DMS79 treated with DMSO at 0.1 percent for 48 hours (cell line): ENCODE results near the gene METTL22.

ENCODE experiments used
- DNase-seq: peaks from one replicate; lab custom pipeline; 2025; lab: John Stamatoyannopoulos, UW

The METTL22 gene

DNA sequence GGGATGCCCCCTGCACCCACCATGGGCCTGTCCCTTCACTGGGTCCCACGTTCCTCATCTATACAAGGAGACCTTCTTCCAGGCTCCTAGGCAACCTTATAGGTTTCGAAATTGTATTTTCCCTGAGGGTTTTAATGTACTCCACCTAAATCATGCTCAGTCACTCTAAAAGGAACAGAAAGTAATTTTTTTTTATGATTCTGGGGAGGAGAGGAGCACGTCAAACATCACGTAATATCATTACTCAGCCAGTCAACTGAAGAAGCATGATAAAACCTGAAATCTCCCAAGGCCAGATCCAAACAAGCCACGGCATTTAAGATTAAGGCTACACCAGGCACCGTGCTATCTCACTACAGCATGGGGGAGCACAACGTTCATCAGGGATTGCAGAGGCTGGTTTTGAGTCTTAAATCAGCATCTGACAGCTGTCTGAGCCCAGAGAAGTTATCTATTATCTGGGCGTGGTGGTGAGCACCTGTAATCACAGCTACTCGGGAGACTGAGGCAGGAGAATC lies 27.3 kb upstream of the METTL22 start:
- no peak for DNase-seq

DNA sequence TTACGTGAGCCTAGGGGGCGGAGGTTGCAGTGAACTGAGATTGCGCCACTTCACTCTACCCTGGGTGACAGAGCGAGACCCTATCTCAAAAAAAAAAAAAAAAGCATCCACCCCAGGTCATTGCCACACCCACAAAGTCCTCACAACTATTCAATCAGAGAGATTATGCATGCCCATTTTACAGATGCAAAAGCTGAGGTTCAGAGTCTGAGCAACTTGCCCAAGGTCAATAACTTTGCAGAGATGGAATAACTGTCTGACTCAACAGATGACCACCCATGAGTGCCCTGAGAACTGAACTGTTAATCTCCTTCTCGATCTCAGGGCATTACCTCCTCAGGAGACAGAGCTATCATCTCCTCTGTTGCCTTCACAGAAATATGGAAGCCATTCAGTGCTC lies 25.7 kb upstream of the METTL22 start:
- DNase-seq, result no peak

DNA sequence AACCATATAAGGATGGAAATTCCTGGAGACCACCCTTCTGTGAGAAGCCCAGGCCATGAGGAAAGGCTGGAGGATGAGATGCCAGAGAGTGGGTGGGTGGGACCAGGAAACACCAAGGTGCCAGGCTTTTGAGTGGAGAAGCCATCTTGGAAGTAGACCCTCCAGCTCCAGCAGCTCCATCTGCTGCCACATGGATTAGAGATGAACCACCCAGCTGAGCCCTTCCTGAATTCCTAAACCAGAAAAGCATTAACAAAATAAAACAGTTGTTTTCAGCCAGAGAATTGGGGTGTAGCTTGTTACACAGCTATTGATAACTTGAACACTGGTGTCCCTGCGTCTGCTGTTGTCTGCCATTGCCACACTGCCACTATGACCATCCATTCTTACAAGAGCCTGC lies 24.9 kb upstream of the METTL22 start:
- DNase-seq, result no peak

DNA sequence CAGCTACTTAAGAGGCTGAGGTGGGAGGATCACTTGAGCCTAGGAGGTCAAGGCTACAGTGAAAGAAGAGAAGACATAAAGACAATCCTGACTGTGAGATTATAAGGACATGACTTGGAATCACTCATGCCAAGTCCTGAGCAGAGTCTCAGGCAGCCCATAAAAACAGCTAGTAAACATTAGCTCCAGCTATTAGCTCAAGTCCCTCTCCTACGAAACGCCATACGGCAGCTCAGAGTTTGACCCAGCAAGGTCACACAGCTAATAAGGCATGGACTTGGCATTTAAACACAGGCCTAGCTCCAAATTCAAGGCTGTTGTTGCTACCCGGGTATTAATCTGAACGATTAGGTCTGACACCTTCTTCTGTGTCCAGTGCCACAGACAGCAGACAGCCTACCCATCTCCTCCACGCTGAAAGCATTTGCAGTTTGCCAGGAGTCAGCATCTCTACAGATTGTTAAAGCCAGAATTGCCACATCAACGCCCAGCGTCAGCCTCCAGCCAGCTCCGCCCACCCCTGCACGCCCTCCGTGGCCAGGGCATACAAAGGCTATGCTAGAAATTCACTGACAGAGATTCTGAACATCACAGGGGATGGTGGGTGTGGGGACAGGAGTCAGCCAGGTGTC lies 21.2 kb upstream of the METTL22 start:
- no peak for DNase-seq

DNA sequence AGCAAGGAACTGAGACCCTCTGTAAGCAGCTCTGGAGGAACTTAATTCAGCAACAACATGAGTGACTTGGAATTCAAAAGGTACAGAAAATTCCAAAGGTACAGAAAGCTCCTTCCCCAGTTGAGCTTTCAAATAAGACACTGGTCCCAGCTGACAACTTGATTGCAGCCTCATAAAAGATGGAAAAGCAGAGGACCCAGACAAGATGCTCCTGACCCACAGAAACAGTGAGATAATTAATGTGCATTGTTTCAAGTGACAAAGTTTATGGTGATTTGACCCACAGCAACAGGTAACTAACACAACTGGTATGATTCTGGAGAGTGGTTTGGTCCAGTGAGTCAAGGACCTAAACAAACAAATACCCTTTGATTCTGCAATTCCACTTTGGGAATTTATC lies 15.9 kb upstream of the METTL22 start:
- no peak for DNase-seq

DNA sequence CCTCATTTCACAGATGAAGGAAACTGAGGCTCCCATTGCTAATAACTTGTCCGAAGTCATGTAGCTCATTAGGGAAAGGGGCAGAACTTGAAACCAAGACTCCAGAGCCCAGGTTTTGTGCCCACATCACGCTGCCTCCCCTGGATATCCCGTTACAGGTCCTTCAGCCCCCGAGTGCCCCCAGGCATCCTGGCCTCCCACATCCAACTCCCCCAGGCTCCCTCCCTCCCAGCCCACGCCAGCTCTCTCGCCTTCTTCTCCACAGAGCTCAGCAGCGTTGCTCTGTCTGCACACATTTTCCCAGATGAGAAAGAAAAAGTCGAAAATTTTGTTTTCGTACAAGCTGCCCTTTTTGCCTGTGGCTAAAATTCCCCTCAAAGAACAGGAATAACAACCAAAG lies 14.3 kb upstream of the METTL22 start:
- DNase-seq, result no peak

DNA sequence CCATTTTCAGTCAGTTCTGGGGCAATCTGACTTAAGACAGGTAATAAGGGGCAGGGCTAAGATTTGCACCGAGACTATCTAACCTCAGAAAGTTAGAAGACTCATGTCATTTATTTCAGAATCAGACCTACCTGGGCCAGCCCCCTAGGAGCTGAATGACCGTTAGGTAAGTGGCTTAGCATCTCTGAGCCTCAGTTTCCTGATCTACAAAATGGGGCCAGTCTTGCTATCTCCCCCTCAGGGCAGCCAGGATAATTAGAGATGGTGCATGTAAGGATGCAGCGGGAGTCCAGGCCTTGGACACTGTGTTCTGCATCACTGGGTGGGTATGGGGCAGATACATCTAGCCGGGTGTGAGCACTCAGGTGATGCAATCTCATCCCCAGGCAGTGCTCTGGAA lies 10.4 kb upstream of the METTL22 start:
- no peak for DNase-seq

DNA sequence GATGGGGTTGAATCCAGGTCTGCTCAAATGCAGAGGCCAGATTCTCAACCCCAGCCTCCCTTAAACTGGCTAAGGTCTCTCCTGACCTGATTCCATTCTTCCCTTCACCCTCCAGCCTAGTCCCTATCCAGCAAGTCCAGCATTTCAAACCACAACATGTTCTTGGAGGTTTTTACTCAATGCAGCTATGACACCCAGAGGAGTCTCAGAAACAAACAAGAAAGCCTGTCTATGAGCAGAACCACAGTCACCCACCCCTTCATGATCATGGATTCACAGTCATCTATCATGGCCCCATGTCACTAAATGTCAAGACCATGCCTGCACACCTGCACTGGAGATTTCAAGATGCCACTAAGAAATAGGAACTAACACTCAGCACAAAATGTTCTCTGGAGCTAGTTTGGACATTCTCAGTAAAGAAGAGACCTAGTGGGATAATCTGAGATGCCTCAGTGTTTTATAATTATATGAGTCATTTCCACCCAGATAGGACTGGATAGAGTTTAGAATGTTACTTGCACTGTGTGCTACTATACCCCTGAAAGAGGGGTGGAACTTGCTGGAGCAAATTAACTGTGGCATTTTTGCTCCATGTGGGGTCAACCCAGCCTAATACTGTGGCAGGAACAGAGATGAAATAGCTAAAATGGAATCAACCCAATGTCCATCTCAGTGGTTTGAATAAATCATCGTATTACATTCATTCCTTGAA lies 9.5 kb upstream of the METTL22 start:
- no peak for DNase-seq

DNA sequence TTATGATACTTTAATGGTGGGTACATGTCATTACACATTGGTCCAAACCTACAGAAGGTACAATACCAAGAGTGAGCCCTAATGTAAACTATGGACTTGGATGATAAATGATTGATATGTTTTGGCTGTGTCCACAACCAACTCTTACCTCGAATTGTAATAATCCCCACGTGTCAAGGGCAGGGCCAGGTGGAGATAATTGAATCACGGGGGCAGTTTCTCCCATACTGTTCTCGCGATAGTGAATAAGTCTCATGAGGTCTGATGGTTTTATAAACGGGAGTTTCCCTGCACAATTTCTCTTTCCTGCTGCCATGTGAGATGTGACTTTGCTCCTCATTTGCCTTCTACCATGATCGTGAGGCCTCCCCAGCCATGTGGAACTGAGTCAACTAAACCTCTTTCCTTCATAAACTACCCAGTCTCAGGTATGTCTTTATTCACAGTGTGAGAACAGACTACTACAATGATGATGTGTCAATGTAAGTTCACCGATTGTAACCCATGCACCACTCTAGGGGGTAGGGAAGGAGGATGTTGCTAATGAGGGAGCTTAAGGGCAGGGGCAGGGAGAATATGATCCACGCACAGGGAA lies 7.0 kb upstream of the METTL22 start:
- DNase-seq, result no peak

DNA sequence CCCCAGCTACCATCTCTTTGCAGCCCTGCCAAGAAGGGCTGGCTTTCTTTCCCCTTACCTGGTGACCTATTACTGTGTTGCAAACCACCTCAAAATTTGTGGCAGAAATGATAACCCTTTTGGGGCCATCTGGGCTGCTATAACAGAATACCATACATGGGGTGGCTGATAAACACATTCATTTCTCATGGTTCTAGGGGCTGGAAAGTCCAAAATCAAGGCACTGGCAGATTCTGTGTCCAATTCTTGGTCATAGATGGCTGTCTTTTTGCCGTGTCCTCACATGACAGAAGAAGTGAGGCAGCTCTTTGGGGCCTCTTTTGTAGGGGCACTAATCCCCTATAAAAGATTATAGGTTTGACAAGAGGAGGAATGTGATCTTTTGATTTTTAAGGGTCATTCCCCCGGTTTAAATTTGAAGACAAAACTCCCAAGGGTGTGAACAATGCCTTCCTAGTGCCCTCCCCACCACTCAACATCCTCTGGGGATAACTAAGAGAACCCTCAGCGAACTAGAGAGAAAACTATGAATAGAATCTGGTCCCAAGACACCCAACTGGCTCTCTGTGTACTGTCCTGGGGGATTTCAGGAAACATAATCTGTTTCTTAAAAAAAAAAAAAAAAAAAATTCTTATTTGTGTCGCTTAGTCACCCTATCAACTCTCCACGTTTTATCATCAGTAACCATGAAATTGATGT lies 1.7 kb upstream of the METTL22 start:
- no peak for DNase-seq

DNA sequence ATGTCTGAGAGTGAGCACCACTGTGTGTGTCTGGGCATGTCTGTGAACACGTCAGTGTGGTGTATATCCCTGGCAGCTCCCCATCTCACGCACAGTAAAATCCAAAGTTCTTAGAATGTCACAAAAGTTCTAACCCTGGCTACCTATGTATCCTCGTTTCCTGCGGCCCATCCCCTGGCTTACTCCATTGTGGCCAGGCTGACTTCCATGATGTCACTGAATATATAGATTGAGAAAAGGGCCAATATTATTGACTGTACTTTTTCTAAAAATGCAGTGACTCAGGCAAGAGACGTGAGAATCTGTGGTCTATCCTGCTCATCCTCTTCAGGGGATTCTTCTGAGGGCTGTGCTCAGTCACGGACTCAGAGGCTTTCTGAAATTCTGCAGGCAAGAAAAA lies 963 bp upstream of the METTL22 start:
- no peak for DNase-seq

DNA sequence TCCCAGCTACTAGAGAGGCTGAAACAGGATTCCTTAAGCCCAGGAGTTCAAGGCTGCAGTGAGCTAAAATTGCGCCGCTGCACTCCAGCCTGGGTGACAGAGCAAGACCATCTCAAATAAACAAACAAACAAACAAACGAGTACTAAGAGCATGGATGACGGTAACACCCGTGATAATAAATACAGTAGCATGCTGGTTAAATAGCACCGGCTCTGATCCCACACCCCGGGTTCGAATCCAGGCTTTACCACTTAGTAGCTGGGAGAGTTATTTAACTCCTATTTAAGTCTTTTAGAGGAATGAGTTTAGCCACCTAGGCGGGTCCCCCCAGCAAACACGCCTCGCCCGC lies 301 bp upstream of the METTL22 start:
- DNase-seq, result no peak

DNA sequence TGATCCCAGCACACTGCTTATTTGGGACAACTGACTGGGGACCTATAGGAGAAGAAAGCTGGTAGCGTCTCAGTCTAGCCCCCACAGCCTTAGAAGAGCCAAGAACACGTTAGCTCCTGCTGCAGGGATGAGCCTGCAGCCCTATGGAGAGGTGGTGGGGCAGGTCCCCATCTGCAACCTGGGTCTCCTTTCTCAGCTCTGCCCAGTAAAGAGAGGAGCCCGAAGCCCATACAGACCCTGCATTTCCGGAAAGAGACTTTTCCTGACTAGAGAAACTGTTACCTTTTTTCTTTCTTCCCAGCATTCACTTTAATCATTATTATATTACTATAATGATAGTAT lies 788 bp downstream of the METTL22 start:
- no peak for DNase-seq

DNA sequence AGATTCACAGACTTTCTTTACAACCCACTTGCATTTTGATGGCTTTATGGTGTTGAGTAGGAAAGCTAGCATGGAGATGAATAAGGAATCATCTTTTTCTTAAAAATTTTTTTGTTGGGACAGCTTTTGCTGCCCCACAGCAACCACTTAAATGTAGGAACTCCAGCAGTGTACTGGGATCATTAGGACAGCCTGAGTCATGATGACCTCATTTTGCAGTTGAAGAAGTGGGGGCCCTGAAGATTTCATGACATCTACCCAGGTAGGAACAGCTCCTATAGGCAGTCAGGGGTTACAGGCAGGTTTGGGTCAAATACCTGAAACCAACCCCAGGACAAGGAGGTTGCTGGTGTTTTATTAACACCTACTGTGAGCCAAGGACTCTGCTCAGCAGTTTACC lies 2.1 kb downstream of the METTL22 start:
- DNase-seq, result no peak

DNA sequence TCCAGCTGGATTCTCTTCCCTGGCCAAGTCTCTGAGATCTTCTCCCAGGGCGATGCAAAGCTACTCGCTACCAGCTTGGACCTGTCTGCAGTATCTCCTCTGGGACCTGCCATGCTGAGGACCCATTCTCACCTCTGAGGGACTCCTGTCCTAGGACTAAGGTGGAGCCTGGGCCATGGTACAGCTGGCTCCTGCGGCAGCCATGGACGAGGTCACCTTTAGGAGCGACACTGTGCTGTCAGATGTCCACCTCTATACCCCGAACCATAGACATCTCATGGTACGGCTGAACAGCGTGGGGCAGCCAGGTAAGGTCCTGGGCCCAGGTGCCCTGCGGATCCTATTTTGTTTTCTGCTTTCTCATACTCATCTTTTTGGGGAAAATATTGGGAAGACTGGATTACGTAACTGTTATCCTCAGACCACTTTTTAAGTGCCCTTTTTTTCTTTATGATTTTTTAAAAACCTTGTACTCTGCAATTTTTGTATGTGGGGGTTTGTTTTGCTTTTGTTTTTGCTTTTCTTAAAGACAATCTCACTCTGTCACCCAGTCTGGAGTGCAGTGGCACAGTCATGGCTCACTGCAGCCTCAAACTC lies 4.1 kb downstream of the METTL22 start:
- no peak for DNase-seq

DNA sequence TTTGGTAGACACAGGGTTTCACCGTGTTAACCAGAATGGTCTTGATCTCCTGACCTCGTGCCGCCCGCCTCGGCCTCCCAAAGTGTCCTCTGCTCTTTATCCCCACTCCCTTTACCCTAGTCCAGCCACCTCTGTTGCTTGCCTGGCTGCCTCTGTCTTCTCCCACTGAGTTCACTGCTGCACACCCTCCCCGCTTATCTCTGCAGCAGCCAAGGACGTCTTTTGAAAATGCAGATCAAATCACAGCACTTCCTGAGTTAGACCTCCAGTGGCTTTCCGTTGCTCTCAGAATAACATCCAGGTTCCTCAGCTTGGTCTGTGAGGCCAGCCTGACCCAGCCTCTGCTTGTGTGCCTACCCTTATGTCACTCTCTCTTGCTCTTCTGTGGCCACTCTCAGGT lies 5.4 kb downstream of the METTL22 start:
- no peak for DNase-seq

DNA sequence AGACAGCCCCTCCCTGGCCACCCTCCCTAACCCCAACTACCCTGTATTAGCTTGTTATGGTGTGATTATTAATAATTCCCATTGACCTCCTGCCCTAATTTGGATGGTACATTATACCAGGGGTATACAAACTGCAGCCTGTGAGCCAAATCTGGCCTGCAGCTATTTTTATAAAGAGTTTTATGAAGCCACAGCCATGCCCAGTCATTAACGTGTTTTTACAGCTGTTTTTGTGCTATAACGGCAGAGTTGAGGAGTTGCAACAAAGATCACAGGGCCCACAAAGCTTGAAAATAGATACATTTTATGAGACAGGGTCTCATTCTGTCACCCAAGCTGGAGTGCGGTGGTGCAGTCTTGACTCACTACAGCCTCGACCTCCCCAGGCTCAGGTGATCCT lies 6.0 kb downstream of the METTL22 start:
- DNase-seq, result no peak

DNA sequence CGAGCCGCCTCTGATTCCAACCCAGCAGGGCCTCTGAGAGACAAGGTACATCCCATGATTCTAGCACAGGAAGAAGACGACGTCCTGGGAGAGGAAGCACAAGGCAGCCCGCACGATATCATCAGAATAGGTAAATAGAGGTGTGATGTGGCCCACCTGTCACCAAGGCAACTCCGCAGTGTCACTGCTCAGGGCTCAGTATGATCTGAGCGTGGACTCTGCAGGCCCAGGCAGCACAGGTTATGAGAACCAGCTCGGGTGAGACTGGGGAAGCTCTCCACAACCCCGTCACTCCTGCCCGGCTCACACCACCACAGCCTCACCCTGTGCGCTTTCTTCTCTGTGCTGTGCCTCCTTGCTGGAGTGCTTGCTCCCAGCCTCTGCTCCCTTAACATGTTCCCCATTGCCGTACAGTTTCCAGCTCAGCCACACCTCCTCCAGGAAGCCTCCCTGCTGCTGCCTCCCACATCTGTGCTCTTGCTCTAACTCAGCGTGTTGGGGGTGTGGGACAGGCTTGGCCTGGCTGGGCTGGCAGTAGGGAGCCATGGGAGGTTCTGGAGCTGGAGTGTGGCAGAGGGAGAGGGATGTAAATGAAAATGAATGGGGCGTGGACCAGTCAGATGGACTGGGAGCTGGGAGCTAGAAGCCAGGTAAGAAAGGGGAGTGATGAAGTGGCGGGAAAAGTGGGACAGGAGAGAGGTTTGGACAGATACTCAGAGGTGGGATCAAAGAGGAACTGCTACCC lies 7.7 kb downstream of the METTL22 start:
- no peak for DNase-seq

DNA sequence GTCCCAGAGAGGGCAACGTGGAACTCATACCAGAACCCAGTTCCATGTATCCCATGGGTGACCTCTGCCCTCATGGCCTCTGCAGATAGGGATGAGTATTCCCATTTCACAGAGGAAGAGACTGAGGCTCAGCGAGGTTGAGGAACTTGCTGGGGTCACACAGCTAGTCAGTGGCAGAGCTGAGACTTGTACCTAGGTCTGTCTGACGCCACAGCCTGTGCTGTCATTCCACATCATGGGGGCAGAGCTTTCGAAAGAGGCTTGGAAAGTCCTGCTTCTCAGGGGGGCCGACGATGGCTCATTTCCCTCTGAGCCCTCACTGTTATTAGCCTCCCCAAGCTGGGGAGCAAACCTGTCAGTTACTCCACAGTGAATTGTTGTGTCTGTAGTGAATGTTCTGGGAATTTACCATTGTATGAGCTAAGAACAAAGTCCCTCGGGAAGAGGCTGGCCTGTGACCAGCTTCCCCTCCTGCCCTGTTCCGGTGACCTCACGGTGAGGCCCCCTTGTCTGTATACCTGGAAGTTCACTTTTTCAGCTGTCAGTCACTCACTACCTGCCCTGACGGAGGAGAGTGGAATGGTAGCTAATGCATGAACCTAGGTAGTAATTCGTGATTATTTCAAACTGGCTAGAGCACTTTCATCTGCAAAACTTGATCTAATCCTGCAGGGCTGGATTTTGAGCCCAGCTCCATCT lies 8.9 kb downstream of the METTL22 start:
- no peak for DNase-seq

DNA sequence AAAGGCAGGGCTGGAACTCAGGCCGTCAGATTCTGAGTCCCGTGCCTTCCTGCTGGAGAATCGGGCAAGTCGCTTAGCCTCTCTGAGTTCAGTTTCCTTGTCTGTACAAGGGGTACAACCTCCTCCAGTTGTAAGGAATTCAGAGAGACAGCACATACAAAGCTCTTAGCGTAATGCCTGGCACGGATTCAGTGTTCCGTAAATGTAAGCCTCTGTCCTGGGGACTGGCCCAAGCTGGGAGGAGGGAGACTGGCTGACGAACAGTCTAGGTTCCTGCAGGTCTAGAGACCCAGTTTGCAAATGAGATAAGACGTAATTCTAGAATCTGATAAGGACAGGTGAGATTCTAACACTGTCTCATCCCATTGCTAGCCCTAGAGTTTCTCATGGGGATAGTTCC lies 9.9 kb downstream of the METTL22 start:
- no peak for DNase-seq

DNA sequence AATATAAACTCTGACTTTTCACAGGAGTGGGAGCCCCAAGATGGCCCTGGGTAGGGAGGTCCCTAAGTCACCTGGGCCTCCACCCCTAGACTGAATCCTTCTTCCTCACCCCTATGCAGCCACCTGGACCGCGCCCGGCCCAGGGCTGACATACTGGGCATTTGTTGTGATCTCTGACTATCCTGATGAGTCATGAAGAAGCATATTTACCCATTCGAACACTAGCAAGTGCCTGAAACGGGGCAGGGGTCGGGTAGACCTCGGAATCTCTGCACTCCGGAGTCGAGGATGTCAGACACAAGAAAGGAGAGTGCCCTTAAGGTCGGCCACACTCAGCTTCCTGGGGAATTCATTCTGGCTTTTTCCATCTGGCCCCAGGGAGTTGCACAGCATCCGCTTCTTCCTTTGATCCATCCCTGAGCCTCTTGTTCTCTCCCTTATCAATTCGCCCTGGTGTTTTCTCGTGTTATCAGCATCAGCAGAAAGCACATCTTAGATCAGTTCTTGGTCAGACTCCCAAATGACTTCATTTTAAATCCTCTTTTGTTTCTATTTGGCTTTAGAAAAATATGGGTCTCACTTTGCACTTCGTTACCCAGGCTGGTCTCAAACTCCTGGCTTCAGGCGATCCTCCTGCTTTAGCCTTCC lies 10.4 kb downstream of the METTL22 start:
- DNase-seq, result no peak
